Liver (tissue), 9 donors: ENCODE results near the gene IKBKE. TPM values are rescaled to one million over a fixed set of nuclear protein-coding genes. Genes with fewer than 3 reads are reported as not detected.

Source experiments
- DNase-seq: peaks from one replicate; pipeline ENCODE4 v3.0.0-alpha.2; 2017; ENCODE audit warnings: low spot score
- H3K27ac ChIP-seq, 2 donors: one replicate each; pipeline ENCODE4 v1.7.0; 2013; ENCODE audit warnings: inconsistent platforms in 2 of 2, low read length in 2 of 2, control low read depth in 1 of 2, low read depth in 1 of 2, mild to moderate bottlenecking in 1 of 2
- H3K27me3 ChIP-seq, 4 donors: one replicate each; pipeline versions ENCODE4 v1.6.1 to v1.7.0; 2013; ENCODE audit warnings: low read length in 3 of 4, inconsistent platforms in 1 of 4, mild to moderate bottlenecking in 1 of 4, moderate library complexity in 1 of 4; ENCODE audit not compliant: control insufficient read depth in 4 of 4, insufficient read depth in 4 of 4
- H3K36me3 ChIP-seq, 4 donors: one replicate each; pipeline versions ENCODE4 v1.6.1 to v1.7.0; 2013; ENCODE audit warnings: low read length in 3 of 4, mild to moderate bottlenecking in 3 of 4, low read depth in 1 of 4, moderate library complexity in 1 of 4; ENCODE audit not compliant: control insufficient read depth in 4 of 4, insufficient read depth in 3 of 4
- H3K4me1 ChIP-seq, 4 donors: one replicate each; pipeline versions ENCODE4 v1.6.1 to v1.7.0; 2013; ENCODE audit warnings: low read length in 3 of 4, mild to moderate bottlenecking in 3 of 4, moderate library complexity in 1 of 4; ENCODE audit not compliant: control insufficient read depth in 4 of 4, insufficient read depth in 4 of 4
- H3K4me3 ChIP-seq, 3 donors: one replicate each; pipeline versions ENCODE4 v1.6.1 to v1.7.0; 2013; ENCODE audit warnings: low read length in 3 of 3, control low read depth in 1 of 3, low read depth in 1 of 3, mild to moderate bottlenecking in 1 of 3
- H3K9ac ChIP-seq, 2 donors: one replicate each; pipeline ENCODE4 v1.7.0; 2013; ENCODE audit warnings: low read length in 2 of 2, mild to moderate bottlenecking in 2 of 2, moderate library complexity in 2 of 2, control low read depth in 1 of 2, low read depth in 1 of 2
- H3K9me3 ChIP-seq, 4 donors: one replicate each; pipeline versions ENCODE4 v1.6.1 to v1.7.0; 2013; ENCODE audit warnings: low read length in 3 of 4; ENCODE audit not compliant: control insufficient read depth in 4 of 4
- FOXA1 ChIP-seq: IDR thresholded peaks from 2 replicates; pipeline ENCODE4 v1.6.1; 2016; ENCODE audit warnings: antibody characterized with exemption
- JUND ChIP-seq, 2 donors: IDR thresholded peaks; 2 replicates each; pipeline ENCODE4 v1.6.1; 2016; ENCODE audit warnings: antibody characterized with exemption in 2 of 2
- NR2F2 ChIP-seq: IDR thresholded peaks from 2 replicates; pipeline ENCODE4 v1.6.1; 2016; ENCODE audit warnings: antibody characterized with exemption
- RAD21 ChIP-seq, 2 donors: IDR thresholded peaks; 2 replicates each; pipeline ENCODE4 v1.6.1; 2016; ENCODE audit warnings: antibody characterized with exemption in 2 of 2, mild to moderate bottlenecking in 2 of 2
- SP1 ChIP-seq: IDR thresholded peaks from 2 replicates; pipeline ENCODE4 v1.6.1; 2018; ENCODE audit warnings: antibody characterized with exemption, mild to moderate bottlenecking
- TAF1 ChIP-seq: conservative IDR thresholded peaks from 2 replicates; pipeline ENCODE4 v1.6.1; 2016; ENCODE audit warnings: antibody characterized with exemption, mild to moderate bottlenecking
- YY1 ChIP-seq: IDR thresholded peaks from 2 replicates; pipeline ENCODE4 v1.6.1; 2016; ENCODE audit warnings: antibody characterized with exemption, mild to moderate bottlenecking
- WGBS: extraction: QIAGEN DNeasy Blood & Tissue Kit; methylation state at CpG from one replicate; pipeline ENCODE4 v1.1.7; 2013; 5-methylcytosine and 5-hydroxymethylcytosine counted together
- polyA plus RNA-seq, 2 donors: library from polyadenylated mRNA; stranded (reverse) in 1 of 2; unstranded in 1 of 2; fragments of 200-250 nt in 1 of 2; fragments of >200 nt in 1 of 2; fragmentation: Nextera tagmentation in 1 of 2; extraction: Ambion mirVana in 1 of 2; gene quantifications; one replicate each; pipeline versions ENCODE4 v1.2.1 to v1.2.3, GENCODE V29; 2013 to 2015
- total RNA-seq, 2 donors: library from RNA; depleted of rRNA; stranded (reverse); fragments of >200 nt; gene quantifications; one replicate each; pipeline ENCODE4 v1.2.3, GENCODE V29; 2014
- TF ChIP-seq, protein P1 (sequence below): fragments of 150-350 bp; IDR thresholded peaks from 2 replicates; pipeline ENCODE4 v1.5.1; 2017; ENCODE audit warnings: improper control_type of control experiment, low read depth, low read length; ENCODE audit not compliant: missing input control
- TF ChIP-seq, protein P2 (sequence below): IDR thresholded peaks from 2 replicates; pipeline ENCODE4 v1.6.1; 2016; ENCODE audit warnings: antibody characterized with exemption
- TF ChIP-seq, protein P3 (sequence below): IDR thresholded peaks from 2 replicates; pipeline ENCODE4 v1.6.1; 2016; ENCODE audit warnings: antibody characterized with exemption
- TF ChIP-seq, protein P4 (sequence below): IDR thresholded peaks from 2 replicates; pipeline ENCODE4 v1.6.1; 2016; ENCODE audit warnings: antibody characterized with exemption, mild to moderate bottlenecking
- donor health status: healthy.
- donor health status: healthy.
- donor health status: healthy.
- donor health status: healthy.
- donor health status: healthy.

IKBKE gene
- total and polyA plus RNA-seq, 4 donors = 0.81 to 3.9 (median 1.5) TPM

DNA sequence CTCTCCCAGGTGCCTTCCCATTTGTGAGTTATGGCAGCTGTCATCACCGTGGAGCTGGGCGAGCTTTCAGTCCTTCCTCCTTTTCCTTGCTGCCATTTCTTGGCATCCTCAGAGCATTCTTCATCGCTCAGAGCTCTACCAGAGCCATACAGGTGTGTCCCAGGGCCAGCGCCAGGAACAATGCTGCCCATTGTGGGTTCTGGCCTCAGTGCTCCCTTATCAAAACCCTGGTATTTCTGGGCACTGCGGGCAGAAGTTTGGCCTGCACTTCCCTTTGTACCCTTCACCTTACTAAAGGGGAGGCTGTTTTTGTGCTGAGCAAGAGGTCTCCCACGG is 65.5 kb downstream of the IKBKE start:
- H3K4me3 ChIP-seq = no peak overlapping the region
- no peaks in the 10 kb centered on the region for H3K36me3 ChIP-seq
- peaks cover 7 to 48% (median 35%) of the 10 kb centered on the region in 4 donors for H3K4me1 ChIP-seq
- no peaks in the 10 kb centered on the region for H3K9me3 ChIP-seq
- no peak for DNase-seq
- H3K27me3 ChIP-seq = no peaks in the 10 kb centered on the region
- no peak overlapping the region for H3K27ac ChIP-seq
- TF ChIP-seq NR2F2 (peak; percentile 32), YY1 (no peak)
- H3K9ac ChIP-seq = no peak overlapping the region
- 87% methylated on average over 6 of the region's 6 CpGs for WGBS

DNA sequence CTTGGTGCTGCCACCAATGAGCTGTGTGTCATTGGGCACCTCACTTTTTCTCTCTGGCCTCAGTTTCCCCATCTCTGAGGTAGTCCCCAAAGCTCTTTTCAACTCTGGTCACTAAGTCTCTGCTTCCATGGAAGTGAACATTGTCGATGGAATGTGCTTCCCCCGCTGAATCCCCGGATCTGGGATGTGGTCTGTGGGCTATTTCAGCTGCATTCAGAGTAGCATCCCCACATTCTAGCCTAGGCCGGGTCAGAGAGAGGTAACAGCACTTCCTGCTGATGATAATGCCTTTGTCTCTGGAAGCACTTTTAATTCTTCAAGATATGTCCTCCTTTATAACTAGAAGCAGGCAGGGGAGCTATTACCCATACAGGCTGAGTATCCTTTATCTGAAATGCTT is 66.9 kb downstream of the IKBKE start:
- TF ChIP-seq RAD21 (IDR thresholded peaks at IDR 0.05) = no peak
- TF ChIP-seq TAF1 = no peak
- TF ChIP-seq FOXA1 = no peak
- TF ChIP-seq, protein P1, sequence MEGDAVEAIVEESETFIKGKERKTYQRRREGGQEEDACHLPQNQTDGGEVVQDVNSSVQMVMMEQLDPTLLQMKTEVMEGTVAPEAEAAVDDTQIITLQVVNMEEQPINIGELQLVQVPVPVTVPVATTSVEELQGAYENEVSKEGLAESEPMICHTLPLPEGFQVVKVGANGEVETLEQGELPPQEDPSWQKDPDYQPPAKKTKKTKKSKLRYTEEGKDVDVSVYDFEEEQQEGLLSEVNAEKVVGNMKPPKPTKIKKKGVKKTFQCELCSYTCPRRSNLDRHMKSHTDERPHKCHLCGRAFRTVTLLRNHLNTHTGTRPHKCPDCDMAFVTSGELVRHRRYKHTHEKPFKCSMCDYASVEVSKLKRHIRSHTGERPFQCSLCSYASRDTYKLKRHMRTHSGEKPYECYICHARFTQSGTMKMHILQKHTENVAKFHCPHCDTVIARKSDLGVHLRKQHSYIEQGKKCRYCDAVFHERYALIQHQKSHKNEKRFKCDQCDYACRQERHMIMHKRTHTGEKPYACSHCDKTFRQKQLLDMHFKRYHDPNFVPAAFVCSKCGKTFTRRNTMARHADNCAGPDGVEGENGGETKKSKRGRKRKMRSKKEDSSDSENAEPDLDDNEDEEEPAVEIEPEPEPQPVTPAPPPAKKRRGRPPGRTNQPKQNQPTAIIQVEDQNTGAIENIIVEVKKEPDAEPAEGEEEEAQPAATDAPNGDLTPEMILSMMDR = no peak
- TF ChIP-seq JUND (IDR thresholded peaks at IDR 0.05) = no peak
- Histone ChIP-seq H3K9me3 (no peaks in the 10 kb centered on the region), H3K4me1 (peaks cover 8 to 61% (median 43%) of the 10 kb centered on the region in 4 donors), H3K27me3 (no peaks in the 10 kb centered on the region), H3K36me3 (no peaks in the 10 kb centered on the region), H3K4me3 (no peak overlapping the region), H3K9ac (no peak overlapping the region), H3K27ac (no peak overlapping the region)
- DNase-seq = no peak
- WGBS = 81% methylated on average over 4 of the region's 4 CpGs

DNA sequence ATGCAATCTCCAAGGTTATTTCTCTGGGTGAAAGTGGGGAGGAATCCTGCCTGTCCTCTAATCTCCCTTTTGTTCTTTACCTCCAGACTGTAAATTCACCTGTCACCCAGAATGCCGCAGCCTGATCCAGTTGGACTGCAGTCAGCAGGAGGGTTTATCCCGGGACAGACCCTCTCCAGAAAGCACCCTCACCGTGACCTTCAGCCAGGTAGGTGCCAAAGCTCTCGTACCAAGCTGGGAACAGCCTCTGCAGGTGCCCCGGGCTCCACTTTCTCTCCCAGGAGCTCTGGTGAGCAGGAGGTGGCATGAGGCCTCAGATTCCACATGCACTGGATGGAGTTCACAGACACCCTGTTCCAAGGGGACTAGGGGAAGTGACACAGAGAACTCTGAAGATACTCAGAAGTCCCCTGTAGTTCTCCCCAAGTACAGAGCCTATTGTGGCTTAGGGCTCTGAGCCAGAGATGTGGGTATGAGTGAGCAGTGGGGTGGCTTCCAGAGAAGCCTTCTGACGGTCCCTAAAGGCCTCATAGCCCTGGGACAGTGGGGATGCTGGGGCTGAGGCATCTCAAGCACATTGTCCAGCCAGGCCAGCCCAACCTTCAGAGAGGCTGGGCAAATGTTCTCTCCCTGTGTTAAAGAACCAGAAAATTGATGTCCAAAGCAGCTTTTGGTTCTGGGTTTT is 68.0 kb downstream of the IKBKE start:
- DNase-seq = no peak
- H3K27ac ChIP-seq = no peak overlapping the region

More for the DNA sequence above, 68.0 kb downstream of the IKBKE start:
- Histone ChIP-seq H3K9ac (peak overlapping the region in 1 of 2 donors; percentile 31), H3K4me3 (no peak overlapping the region), H3K4me1 (peaks cover 8 to 70% (median 52%) of the 10 kb centered on the region in 4 donors), H3K27me3 (no peaks in the 10 kb centered on the region), H3K9me3 (no peaks in the 10 kb centered on the region), H3K36me3 (no peaks in the 10 kb centered on the region)
- no peak for TF ChIP-seq FOXA1
- TF ChIP-seq, protein P2, sequence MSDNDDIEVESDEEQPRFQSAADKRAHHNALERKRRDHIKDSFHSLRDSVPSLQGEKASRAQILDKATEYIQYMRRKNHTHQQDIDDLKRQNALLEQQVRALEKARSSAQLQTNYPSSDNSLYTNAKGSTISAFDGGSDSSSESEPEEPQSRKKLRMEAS = no peak
- TF ChIP-seq NR2F2 = no peak
- no peak for TF ChIP-seq TAF1
- TF ChIP-seq, protein P3, sequence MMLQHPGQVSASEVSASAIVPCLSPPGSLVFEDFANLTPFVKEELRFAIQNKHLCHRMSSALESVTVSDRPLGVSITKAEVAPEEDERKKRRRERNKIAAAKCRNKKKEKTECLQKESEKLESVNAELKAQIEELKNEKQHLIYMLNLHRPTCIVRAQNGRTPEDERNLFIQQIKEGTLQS = no peak
- TF ChIP-seq SP1 = no peak
- TF ChIP-seq, protein P4, sequence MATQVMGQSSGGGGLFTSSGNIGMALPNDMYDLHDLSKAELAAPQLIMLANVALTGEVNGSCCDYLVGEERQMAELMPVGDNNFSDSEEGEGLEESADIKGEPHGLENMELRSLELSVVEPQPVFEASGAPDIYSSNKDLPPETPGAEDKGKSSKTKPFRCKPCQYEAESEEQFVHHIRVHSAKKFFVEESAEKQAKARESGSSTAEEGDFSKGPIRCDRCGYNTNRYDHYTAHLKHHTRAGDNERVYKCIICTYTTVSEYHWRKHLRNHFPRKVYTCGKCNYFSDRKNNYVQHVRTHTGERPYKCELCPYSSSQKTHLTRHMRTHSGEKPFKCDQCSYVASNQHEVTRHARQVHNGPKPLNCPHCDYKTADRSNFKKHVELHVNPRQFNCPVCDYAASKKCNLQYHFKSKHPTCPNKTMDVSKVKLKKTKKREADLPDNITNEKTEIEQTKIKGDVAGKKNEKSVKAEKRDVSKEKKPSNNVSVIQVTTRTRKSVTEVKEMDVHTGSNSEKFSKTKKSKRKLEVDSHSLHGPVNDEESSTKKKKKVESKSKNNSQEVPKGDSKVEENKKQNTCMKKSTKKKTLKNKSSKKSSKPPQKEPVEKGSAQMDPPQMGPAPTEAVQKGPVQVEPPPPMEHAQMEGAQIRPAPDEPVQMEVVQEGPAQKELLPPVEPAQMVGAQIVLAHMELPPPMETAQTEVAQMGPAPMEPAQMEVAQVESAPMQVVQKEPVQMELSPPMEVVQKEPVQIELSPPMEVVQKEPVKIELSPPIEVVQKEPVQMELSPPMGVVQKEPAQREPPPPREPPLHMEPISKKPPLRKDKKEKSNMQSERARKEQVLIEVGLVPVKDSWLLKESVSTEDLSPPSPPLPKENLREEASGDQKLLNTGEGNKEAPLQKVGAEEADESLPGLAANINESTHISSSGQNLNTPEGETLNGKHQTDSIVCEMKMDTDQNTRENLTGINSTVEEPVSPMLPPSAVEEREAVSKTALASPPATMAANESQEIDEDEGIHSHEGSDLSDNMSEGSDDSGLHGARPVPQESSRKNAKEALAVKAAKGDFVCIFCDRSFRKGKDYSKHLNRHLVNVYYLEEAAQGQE = no peak
- WGBS = 38% methylated on average over 6 of the region's 6 CpGs
